ENCODE measurements around the gene P2RY2.
"Not testable (repeated sequence)": the region's sequence is repeated elsewhere in the genome, so short reads cannot be mapped to it uniquely, and the experiment has no call there.

DNA sequence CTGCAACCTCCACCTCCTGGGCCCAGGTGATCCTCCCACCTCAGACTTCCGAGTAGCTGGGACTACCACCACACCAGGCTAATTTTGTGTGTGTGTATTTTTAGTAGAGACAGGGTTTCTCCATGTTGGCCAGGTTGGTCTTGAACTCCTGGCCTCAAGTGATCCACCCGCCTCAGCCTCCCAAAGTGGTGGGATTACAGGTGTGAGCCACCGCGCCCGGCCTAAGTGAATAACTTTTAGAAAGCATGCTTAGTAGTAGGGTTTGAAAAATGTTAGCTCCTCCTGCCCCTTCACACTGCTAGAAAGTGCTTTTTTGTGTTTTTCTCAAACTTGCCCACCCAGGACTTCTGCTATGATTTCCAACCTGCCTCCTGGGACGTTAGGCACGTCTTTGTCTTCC lies 14.4 kb downstream of the P2RY2 start:
- not testable (repeated sequence) for TF ChIP-seq POLR2A (IDR thresholded peaks at IDR 0.05)
- TF ChIP-seq, protein P1, sequence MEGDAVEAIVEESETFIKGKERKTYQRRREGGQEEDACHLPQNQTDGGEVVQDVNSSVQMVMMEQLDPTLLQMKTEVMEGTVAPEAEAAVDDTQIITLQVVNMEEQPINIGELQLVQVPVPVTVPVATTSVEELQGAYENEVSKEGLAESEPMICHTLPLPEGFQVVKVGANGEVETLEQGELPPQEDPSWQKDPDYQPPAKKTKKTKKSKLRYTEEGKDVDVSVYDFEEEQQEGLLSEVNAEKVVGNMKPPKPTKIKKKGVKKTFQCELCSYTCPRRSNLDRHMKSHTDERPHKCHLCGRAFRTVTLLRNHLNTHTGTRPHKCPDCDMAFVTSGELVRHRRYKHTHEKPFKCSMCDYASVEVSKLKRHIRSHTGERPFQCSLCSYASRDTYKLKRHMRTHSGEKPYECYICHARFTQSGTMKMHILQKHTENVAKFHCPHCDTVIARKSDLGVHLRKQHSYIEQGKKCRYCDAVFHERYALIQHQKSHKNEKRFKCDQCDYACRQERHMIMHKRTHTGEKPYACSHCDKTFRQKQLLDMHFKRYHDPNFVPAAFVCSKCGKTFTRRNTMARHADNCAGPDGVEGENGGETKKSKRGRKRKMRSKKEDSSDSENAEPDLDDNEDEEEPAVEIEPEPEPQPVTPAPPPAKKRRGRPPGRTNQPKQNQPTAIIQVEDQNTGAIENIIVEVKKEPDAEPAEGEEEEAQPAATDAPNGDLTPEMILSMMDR (IDR thresholded peaks at IDR 0.05): not testable (repeated sequence)

Data from esophagus squamous epithelium (tissue), 4 donors.